Esophagus muscularis mucosa (tissue), 4 donors: ENCODE measurements around the gene NMNAT3.

Source experiments
- EP300 ChIP-seq: sonication (generic); formaldehyde crosslinking; IDR thresholded peaks from one replicate; pipeline ENCODE4 v1.6.1; 2017; ENCODE audit warnings: antibody characterized with exemption
- POLR2A ChIP-seq: fragments of 450-650 bp; IDR thresholded peaks from one replicate; pipeline ENCODE4 v1.6.1; 2017; ENCODE audit warnings: antibody characterized with exemption, moderate library complexity, mild to moderate bottlenecking, low read depth
- POLR2AphosphoS5 ChIP-seq, 2 donors: sonication (generic); formaldehyde crosslinking; IDR thresholded peaks; one replicate each; pipeline ENCODE4 v1.6.1; 2017; ENCODE audit warnings: antibody characterized with exemption in 2 of 2
- TF ChIP-seq, protein P1 (sequence below), 3 experiments: fragments of 200-600 bp in 2 of 3; fragments of 450-650 bp in 1 of 3; sonication (generic) in 2 of 3; IDR thresholded peaks; one replicate each; pipeline ENCODE4 v1.5.1; 2017 to 2019; ENCODE audit warnings: antibody characterized with exemption in 3 of 3, mild to moderate bottlenecking in 2 of 3, moderate library complexity in 1 of 3

DNA sequence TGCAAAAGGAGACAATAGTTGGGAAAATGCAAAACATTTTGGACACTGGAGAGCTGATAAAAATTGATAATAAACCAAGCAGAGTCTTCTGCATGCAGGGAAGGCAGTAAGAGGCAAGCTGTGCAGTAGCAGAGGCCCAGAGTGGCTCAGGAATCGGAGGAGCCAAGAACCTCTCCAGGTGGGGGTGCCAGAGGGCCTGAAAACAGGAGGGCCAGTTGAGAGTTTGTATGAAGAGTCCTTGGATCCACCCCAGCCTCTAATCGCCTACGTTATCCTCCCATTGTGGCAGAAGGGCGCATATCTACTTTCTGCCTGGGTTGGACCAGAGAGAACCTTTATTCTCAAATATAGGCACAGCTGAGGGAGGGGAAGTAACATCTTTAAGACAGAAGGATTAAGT, 89.3 kb downstream of the NMNAT3 start:
- TF ChIP-seq POLR2AphosphoS5 (IDR thresholded peaks at IDR 0.05): no peak
- TF ChIP-seq, protein P1, sequence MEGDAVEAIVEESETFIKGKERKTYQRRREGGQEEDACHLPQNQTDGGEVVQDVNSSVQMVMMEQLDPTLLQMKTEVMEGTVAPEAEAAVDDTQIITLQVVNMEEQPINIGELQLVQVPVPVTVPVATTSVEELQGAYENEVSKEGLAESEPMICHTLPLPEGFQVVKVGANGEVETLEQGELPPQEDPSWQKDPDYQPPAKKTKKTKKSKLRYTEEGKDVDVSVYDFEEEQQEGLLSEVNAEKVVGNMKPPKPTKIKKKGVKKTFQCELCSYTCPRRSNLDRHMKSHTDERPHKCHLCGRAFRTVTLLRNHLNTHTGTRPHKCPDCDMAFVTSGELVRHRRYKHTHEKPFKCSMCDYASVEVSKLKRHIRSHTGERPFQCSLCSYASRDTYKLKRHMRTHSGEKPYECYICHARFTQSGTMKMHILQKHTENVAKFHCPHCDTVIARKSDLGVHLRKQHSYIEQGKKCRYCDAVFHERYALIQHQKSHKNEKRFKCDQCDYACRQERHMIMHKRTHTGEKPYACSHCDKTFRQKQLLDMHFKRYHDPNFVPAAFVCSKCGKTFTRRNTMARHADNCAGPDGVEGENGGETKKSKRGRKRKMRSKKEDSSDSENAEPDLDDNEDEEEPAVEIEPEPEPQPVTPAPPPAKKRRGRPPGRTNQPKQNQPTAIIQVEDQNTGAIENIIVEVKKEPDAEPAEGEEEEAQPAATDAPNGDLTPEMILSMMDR (IDR thresholded peaks at IDR 0.05): no peak
- no peak for TF ChIP-seq POLR2A
- TF ChIP-seq EP300: no peak
